LNCaP clone FGC (cell line): ENCODE measurements around the gene S100A13.

Source experiments
- DNase-seq: peaks from one replicate; pipeline ENCODE4 v3.0.0-alpha.2; 2011; ENCODE audit warnings: low read depth
- H3K4me3 ChIP-seq: 2 replicates; pipeline ENCODE4 v1.5.1; 2011; ENCODE audit warnings: mild to moderate bottlenecking, low read depth, low read length, control low read depth
- CTCF ChIP-seq: IDR thresholded peaks from 2 replicates; pipeline ENCODE4 v1.5.1; 2012; ENCODE audit warnings: mild to moderate bottlenecking; ENCODE audit not compliant: control insufficient read depth, insufficient read depth; ENCODE audit errors: extremely low read depth

The S100A13 gene

DNA sequence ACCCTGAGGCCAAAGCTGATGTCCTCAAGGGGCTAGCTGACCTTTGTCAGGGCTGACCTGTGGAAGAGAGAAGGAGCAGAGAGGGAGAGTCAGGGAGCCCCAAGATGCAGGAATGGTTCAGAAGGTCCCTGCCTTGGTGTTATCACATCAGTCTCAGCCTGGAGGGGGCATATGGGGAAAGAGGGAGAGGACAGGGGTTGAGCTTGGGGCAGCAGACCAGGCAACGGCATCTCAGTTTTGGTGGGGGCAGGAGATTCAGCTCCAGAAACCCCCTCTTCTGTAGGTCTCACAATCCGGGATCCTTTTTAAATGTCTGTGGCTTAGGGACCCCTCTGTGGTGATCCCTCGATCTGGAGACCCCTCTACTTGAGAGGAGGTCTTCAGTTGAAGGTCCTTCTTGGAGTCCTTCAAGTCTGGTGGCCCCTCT, 815 bp downstream of the S100A13 start:
- peak overlapping the region; percentile 50 for H3K4me3 ChIP-seq
- no peak for DNase-seq
- TF ChIP-seq CTCF = no peak

DNA sequence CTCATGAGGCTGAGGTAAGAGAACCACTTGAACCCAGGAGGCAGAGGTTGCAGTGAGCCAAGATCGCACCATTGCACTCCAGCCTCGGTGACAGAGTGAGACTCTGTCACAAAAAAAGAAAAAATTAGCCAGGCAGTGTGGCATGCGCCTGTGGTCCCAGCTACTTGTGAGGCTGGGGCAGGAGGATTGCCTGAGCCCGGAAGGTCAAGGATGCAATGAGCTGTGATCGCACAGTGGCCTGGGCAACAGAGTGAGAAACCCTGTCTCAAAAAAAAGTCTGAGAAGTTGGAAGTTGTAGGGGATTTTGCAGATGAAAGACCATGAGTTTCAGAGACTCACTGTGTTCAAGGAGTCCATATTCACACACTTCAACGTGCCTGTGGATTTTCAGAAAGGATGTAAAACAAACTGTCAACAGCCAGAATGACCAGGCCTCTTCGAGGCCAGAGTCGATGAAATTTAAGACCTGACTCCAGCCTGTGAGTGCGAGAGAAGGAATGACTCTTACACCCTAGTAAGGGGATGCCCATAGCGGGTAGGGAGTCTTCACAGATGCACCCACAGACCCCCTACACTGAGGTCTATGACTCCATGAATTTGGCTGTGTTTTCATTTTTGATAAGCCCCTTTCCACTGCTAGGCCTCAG, 2.2 kb downstream of the S100A13 start:
- no peak for DNase-seq
- no peak overlapping the region for H3K4me3 ChIP-seq
- no peak for TF ChIP-seq CTCF

GRCh38 chr1:153623101-153623500, 4.2 kb downstream of the S100A13 start:
- TF ChIP-seq CTCF = no peak
- no peak overlapping the region for H3K4me3 ChIP-seq
- DNase-seq = no peak

- no peak for DNase-seq
- TF ChIP-seq CTCF = no peak
- H3K4me3 ChIP-seq = no peak overlapping the region
Observed at GRCh38 chr1:153619171-153619570, 8.1 kb downstream of the S100A13 start.

GRCh38 chr1:153617663-153618062, 9.6 kb downstream of the S100A13 start:
- no peak overlapping the region for H3K4me3 ChIP-seq
- TF ChIP-seq CTCF = no peak
- no peak for DNase-seq

- H3K4me3 ChIP-seq = no peak overlapping the region
- DNase-seq = no peak
- no peak for TF ChIP-seq CTCF
Observed at GRCh38 chr1:153616917-153617311, 10.4 kb downstream of the S100A13 start.
